ENCODE data around the gene EIF3B. TPM values are rescaled to one million over a fixed set of nuclear protein-coding genes. Genes with fewer than 3 reads are reported as not detected.
"Not testable (repeated sequence)": the region's sequence is repeated elsewhere in the genome, so short reads cannot be mapped to it uniquely, and the experiment has no call there.

EIF3B gene
- total RNA-seq, 2 experiments from 2014 or later: 152 to 154 TPM

DNA sequence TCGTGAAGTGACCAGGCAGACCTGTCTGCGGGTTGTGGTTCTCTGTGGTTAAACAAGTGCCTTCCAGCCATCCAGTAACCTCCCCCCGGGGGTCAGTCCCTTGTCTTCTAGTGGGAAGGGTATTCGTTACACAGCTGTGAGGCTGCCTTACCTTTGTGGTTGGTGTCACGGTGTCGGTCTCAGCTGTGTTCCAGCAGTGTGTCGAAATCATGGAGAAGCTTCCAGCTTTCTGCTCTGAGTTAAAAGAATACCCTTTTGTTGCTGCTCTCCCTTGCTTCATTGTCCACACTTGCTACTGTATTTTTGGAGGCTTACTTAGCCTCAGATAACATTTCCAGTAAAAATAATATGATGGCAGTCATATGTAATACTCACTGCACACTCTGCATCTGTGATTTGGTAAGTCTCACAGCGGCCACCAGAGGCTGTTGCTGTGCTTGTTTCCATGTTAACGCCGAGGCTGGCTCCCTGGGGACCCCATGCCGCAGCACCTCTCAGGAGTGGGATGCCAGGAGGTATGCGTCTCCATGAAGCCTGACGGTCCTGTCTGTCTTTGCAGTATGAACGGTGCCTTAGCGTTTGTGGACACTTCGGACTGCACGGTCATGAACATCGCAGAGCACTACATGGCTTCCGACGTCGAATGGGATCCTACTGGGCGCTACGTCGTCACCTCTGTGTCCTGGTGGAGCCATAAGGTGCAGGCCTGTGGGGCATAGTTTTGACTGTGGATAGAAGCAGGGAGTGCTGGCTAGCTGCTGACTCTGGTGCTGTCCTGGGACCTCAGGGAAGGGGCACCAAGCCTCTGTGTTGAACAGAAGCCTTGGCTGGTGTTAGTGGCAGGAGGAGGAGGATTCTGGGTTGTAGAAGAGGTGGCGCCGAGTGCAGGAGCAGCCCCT, 20.5 kb downstream of the EIF3B start:
- H3K9me3 Mint-ChIP-seq: no peaks in the 10 kb centered on the region
- no peak overlapping the region for H3K27ac Mint-ChIP-seq
- H3K4me3 Mint-ChIP-seq: no peak overlapping the region
- no peak for DNase-seq
- POLR2A ChIA-PET: no interaction called here
- H3K27me3 Mint-ChIP-seq: no peaks in the 10 kb centered on the region
- H3K36me3 Mint-ChIP-seq: peaks cover 30% of the 10 kb centered on the region
- ATAC-seq (ENCODE audit: low read depth): no peak
- peaks cover 5% of the 10 kb centered on the region for H3K4me1 Mint-ChIP-seq

DNA sequence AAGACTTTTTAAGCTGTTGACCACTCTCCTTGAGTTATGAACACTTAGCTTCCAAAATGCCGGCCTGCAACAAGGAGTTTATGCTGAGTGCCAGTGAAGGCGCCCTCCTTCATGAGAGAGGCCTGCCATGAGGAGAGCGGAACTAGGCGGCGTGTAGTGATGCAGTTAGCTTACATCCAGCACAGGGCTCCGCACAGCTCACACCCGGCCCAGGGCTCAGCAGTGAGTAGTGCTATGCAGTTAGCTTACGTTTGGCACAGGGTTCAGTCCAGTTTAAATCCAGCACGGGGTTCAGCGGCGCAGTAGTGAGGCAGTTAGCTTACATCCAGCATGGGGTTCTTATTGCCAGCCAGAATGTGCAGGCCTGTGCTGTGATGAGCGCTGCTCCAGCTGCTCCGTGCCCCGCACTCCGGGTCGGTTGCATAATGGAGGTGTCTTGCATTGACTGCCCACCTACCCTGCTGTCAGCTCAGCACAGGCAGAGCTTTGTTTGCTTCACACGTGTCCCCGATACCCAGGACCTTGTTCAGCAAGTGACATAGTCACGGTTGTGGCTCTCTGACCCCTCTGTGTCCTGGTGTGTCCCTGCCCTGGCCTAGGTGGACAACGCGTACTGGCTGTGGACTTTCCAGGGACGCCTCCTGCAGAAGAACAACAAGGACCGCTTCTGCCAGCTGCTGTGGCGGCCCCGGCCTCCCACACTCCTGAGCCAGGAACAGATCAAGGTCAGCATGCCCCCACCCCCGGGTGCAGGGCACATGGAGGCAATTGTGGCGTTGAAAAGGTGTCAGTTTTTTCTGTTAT, 21.9 kb downstream of the EIF3B start:
- POLR2A ChIA-PET: no interaction called here
- Mint-ChIP-seq H3K27ac (no peak overlapping the region), H3K9me3 (no peaks in the 10 kb centered on the region), H3K4me1 (peaks cover 5% of the 10 kb centered on the region), H3K27me3 (no peaks in the 10 kb centered on the region), H3K36me3 (peaks cover 34% of the 10 kb centered on the region), H3K4me3 (no peak overlapping the region)
- ATAC-seq (ENCODE audit: low read depth) (no peak), DNase-seq (no peak)

DNA sequence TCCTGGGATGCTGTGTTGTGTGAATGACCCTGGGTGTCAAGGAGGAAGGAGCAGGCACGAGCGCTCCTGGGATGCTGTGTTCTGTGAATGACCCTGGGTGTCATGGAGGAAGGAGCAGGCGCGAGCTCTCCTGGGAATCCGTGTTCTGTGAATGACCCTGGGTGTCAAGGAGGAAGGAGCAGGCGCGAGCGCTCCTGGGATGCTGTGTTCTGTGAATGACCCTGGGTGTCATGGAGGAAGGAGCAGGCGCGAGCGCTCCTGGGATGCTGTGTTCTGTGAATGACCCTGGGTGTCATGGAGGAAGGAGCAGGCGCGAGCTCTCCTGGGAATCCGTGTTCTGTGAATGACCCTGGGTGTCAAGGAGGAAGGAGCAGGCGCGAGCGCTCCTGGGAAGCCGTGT, 22.9 kb downstream of the EIF3B start:
- H3K27ac Mint-ChIP-seq; H3K4me1 Mint-ChIP-seq; DNase-seq; H3K4me3 Mint-ChIP-seq; ATAC-seq (ENCODE audit: low read depth); POLR2A ChIA-PET; H3K27me3 Mint-ChIP-seq; H3K9me3 Mint-ChIP-seq: not testable (repeated sequence)
- peaks cover 33% of the 10 kb centered on the region for H3K36me3 Mint-ChIP-seq

DNA sequence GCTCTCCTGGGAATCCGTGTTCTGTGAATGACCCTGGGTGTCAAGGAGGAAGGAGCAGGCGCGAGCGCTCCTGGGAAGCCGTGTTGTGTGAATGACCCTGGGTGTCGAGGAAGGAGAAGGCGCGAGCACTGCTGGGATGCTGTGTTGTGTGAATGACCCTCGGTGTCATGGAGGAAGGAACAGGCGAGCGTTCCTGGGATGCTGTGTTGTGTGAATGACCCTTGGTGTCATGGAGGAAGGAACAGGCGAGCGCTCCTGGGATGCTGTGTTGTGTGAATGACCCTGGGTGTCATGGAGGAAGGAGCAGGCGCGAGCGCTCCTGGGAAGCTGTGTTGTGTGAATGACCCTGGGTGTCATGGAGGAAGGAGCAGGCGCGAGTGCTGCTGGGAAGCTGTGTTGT, 23.5 kb downstream of the EIF3B start:
- H3K27ac Mint-ChIP-seq; H3K4me1 Mint-ChIP-seq; H3K9me3 Mint-ChIP-seq; DNase-seq; ATAC-seq (ENCODE audit: low read depth); H3K4me3 Mint-ChIP-seq; H3K27me3 Mint-ChIP-seq; POLR2A ChIA-PET: not testable (repeated sequence)
- peaks cover 33% of the 10 kb centered on the region for H3K36me3 Mint-ChIP-seq

DNA sequence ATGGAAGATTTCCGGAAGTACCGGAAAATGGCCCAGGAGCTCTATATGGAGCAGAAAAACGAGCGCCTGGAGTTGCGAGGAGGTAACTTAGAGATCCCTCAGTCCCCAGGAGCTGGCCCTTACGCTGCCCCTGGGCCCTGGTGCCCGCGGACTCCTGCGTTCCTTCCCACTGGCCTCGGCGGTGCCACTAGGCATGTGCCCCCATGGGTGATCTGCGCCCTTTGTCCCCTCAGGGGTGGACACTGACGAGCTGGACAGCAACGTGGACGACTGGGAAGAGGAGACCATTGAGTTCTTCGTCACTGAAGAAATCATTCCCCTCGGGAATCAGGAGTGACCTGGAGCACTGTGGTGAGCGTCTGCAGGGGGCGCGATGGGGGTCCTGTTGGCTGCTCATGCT, 24.5 kb downstream of the EIF3B start:
- H3K9me3 Mint-ChIP-seq: no peaks in the 10 kb centered on the region
- H3K4me3 Mint-ChIP-seq: no peak overlapping the region
- ATAC-seq (ENCODE audit: low read depth): no peak
- peaks cover 5% of the 10 kb centered on the region for H3K4me1 Mint-ChIP-seq
- POLR2A ChIA-PET: no interaction called here
- H3K27ac Mint-ChIP-seq: peak overlapping the region; percentile 38
- DNase-seq: no peak
- peaks cover 33% of the 10 kb centered on the region for H3K36me3 Mint-ChIP-seq
- H3K27me3 Mint-ChIP-seq: no peaks in the 10 kb centered on the region

DNA sequence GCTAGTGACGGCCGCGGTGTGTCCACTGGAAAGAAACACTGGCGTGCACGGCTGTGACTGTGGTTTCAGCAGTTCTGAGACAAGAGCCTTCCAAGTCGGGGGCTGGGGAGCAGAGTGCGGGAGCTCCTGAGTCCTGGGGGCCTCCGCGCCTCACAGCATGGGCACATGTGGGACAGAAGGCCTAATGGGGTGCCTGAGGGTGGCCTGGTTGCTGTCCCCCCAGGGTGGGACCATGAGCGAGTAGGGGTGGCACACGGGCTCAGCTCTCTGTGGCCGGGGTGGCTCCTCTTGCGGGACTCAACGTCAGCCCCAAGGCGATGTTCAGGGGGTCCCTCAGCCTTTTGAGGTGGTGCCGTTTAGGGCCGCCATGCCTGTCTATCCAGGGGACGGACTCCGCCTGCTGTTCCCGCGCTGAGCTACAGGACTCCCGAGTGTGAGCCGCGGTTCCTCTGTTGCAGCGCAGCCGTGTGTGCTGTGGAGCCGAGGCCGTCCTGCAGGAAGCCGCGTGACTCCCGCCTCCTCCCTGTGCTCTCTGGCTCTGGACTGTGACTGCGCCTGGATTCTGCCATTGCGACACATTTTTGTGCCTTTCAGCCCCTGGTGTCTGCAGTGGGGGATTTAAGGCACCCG, 25.3 kb downstream of the EIF3B start:
- POLR2A ChIA-PET: no interaction called here
- no peak for DNase-seq
- Mint-ChIP-seq H3K27ac (no peak overlapping the region), H3K4me1 (peaks cover 5% of the 10 kb centered on the region), H3K27me3 (no peaks in the 10 kb centered on the region), H3K9me3 (no peaks in the 10 kb centered on the region), H3K4me3 (no peak overlapping the region), H3K36me3 (peaks cover 32% of the 10 kb centered on the region)
- ATAC-seq (ENCODE audit: low read depth): no peak

DNA sequence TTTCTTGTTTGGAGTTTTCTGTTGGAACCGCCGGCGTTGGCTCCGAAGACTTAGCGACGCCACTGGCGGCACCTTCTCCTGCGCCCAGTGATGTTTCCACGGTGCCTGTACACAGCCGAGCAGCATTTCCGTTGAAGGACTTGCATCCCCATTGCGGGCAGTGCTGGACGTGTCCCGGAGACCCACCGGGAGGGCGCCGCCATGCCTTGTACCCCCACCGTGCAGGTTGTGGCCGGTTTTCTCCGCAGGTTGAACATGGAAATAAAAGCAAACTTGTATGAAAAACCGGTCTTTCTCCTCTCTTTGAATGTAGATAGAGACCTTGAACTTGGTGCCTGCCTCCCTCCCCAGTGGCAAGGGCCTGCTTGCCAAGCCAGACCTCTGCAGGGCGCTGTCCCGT, 25.8 kb downstream of the EIF3B start:
- H3K9me3 Mint-ChIP-seq: no peaks in the 10 kb centered on the region
- POLR2A ChIA-PET: no interaction called here
- no peak overlapping the region for H3K4me3 Mint-ChIP-seq
- peaks cover 5% of the 10 kb centered on the region for H3K4me1 Mint-ChIP-seq
- no peak for ATAC-seq (ENCODE audit: low read depth)
- peaks cover 27% of the 10 kb centered on the region for H3K36me3 Mint-ChIP-seq
- H3K27ac Mint-ChIP-seq: no peak overlapping the region
- no peak for DNase-seq
- H3K27me3 Mint-ChIP-seq: no peaks in the 10 kb centered on the region

DNA sequence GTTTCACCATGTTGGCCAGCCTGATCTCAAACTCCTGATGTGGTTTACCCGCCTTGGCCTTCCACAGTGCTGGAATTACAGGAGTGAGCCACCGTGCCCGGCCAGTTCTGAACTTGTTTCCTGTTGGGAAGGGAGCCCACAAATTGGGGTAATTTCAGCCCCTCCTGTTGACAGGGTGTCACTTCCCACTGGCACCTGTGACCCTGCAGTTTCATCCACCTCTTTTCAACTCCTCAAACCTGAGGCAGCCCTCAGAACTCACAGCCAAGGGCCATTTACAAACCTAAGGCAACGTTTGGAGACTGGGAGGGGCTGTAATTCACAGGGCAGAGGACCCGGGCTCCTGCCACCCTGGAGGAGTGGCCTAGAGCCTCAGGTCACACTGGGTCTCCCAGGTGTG, 26.6 kb downstream of the EIF3B start:
- Mint-ChIP-seq H3K4me1 (peaks cover 5% of the 10 kb centered on the region), H3K4me3 (no peak overlapping the region), H3K36me3 (peaks cover 23% of the 10 kb centered on the region), H3K9me3 (no peaks in the 10 kb centered on the region), H3K27me3 (no peaks in the 10 kb centered on the region), H3K27ac (no peak overlapping the region)
- no peak for ATAC-seq (ENCODE audit: low read depth)
- no peak for DNase-seq
- POLR2A ChIA-PET: no interaction called here

DNA sequence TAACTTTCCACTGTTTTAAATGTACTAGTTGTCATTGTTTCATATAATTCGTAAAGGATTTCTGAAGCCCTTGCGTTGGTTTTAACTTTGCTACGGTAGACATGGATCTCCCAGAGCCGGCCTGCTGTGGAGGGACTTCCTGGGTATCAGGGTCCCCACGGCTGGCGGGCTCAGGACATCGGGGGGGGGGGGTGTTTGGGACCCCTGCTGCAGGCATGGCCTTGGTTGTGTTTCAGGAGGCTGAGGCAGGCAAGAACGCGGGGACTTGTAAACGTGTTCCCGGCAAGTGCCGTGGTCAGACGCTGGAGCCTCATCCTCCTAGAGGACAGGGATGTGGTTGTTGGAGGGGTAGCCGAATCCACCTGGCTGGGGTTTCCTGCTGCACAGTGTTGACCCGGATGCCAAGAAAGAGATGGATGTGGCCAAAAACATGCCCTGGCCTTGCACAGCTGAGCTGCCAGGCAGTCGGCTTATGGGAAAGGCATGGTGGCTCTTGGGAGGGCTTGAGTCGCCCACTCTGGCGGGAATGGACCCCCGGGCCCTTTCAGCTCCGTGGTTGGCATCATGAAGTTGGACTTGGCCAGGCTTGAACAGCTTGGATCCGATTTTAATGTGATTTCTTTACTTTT, 27.4 kb downstream of the EIF3B start:
- Mint-ChIP-seq H3K27me3 (no peaks in the 10 kb centered on the region), H3K4me3 (no peak overlapping the region), H3K4me1 (peaks cover 4% of the 10 kb centered on the region), H3K36me3 (peaks cover 20% of the 10 kb centered on the region), H3K9me3 (no peaks in the 10 kb centered on the region), H3K27ac (no peak overlapping the region)
- ATAC-seq (ENCODE audit: low read depth) (no peak), DNase-seq (no peak)
- POLR2A ChIA-PET: interaction anchor here (0.7 kb wide), 1 partner anchor 65 kb away, joined by 4 read pairs; no protein-coding TSS in a partner anchor

DNA sequence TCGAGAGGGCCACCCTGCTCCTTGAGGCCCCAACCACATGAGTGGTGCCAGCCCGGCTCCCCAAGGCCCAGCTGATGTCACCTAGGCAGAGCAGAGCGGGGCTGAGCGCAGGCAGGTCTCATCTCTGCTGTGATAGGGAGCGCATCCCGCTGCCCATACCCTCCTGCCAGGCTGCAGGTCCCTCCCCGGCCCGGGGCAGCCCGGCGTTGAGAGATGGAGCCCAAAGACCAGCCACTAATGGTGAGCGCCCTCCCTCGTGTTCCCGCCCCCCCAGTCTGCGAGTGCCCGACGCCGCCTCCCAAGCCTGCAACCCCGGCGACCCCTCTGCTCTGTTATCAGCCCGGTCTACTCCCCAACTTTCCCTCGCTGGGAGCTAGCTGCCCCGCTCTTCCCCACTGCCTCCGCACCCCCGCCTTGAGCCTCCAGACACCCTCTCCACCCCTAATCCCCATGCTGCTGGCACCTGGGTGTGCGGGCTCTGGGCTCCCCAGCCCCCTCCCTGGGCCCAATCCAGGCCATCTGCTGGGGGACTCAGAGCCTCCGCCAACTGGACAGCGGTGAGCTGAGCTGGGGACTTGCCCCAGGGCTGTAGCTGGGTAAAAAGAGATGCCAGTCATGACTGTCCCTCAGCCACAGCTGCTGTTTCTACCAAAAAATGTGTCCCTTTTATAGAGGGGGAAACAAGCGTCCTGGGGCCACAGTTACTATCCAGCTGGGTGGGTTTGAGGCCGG, 29.1 kb downstream of the EIF3B start:
- POLR2A ChIA-PET: no interaction called here
- ATAC-seq (ENCODE audit: low read depth) (no peak), DNase-seq (no peak)
- Mint-ChIP-seq H3K4me1 (no peaks in the 10 kb centered on the region), H3K9me3 (no peaks in the 10 kb centered on the region), H3K36me3 (peaks cover 11% of the 10 kb centered on the region), H3K4me3 (no peak overlapping the region), H3K27ac (no peak overlapping the region), H3K27me3 (no peaks in the 10 kb centered on the region)

DNA sequence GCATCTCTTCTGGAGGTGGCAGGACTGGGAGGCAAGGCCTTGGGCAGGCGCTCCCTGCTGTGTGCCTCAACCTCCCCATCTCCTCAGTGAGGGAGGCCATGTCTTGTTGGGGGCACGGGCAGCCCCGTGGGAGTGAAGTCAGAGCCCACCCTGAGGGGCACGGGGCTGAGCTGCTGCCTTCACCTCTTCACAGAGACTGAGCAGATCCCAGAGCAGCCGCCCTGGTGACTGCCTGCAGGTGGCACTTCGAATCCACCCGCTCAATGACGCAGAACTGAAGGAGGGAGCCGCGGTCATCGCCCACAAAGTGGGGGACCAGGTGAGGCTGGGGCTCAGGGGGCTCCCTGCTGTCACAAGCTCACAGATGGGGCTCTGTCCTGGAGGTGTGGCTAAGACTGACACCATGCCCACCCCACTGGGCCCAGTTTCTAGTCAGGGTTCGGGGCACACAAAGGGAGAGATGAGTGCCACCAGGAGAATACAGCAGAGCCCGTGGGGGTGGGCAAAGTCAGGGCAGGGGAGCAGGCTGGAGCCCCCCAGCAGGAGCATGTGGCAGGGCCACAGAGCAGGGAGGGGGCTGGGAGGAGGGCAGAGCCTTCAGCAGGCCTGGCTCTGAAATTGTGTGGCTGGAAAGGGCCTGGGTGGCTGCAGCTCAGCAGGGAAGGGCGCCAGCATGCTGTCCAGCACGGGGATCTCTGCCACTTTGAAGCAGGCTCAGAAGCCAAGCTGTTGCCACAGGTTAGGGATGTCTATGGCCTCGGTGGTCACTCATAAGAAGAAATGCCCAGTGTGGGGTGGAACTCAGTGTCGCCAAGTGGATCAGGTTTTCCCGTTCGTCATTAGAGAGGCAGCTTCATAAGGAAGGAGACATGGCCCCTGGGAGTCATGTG, 30.0 kb downstream of the EIF3B start:
- POLR2A ChIA-PET: interaction anchor here (0.8 kb wide), 1 partner anchor 30 kb away, joined by 3 read pairs; no protein-coding TSS in a partner anchor
- Mint-ChIP-seq H3K4me1 (no peaks in the 10 kb centered on the region), H3K9me3 (no peaks in the 10 kb centered on the region), H3K36me3 (peaks cover 8% of the 10 kb centered on the region), H3K27me3 (no peaks in the 10 kb centered on the region), H3K27ac (peak overlapping the region; percentile 38), H3K4me3 (no peak overlapping the region)
- ATAC-seq (ENCODE audit: low read depth) (peak; percentile 11), DNase-seq (no peak)

DNA sequence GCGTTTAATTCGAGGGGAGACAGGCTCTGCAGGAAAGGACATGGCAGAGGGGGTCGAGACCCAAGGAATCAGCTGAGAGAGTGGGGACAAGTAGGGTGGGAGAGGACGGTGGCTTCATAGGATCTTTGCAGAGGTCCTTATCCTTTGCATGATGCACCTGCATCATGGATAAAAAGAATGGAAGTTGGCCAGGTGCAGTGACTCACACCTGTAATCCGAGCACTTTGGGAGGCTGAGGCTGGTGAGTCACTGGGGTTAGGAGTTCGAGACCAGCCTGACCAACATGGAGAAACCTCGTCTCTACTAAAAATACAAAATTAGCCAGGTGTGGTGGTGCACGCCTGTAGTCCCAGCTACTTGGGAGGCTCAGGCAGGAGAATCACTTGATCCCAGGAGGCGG, 31.5 kb downstream of the EIF3B start:
- POLR2A ChIA-PET; H3K36me3 Mint-ChIP-seq; H3K4me3 Mint-ChIP-seq; H3K27ac Mint-ChIP-seq; H3K4me1 Mint-ChIP-seq; H3K27me3 Mint-ChIP-seq; DNase-seq; H3K9me3 Mint-ChIP-seq; ATAC-seq (ENCODE audit: low read depth): not testable (repeated sequence)

All from activated naive CD8-positive, alpha-beta T cell treated with anti-CD3 and anti-CD28 coated beads, Interleukin-2, amount 10 ng/mL, durations not matched to agents 7 days and 5 days (primary cell).